HG03342 (cell line): ENCODE results near the gene JPT1.
"Not testable (repeated sequence)": the region's sequence is repeated elsewhere in the genome, so short reads cannot be mapped to it uniquely, and the experiment has no call there.

ENCODE experiments used
- ATAC-seq: cut with Tn5 transposase; IDR thresholded peaks from one replicate; pipeline ENCODE4 v1.9.1; 2021; ENCODE audit warnings: mild to moderate bottlenecking, moderate library complexity; ENCODE audit not compliant: unreplicated experiment

JPT1 gene, protein sequence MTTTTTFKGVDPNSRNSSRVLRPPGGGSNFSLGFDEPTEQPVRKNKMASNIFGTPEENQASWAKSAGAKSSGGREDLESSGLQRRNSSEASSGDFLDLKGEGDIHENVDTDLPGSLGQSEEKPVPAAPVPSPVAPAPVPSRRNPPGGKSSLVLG

DNA sequence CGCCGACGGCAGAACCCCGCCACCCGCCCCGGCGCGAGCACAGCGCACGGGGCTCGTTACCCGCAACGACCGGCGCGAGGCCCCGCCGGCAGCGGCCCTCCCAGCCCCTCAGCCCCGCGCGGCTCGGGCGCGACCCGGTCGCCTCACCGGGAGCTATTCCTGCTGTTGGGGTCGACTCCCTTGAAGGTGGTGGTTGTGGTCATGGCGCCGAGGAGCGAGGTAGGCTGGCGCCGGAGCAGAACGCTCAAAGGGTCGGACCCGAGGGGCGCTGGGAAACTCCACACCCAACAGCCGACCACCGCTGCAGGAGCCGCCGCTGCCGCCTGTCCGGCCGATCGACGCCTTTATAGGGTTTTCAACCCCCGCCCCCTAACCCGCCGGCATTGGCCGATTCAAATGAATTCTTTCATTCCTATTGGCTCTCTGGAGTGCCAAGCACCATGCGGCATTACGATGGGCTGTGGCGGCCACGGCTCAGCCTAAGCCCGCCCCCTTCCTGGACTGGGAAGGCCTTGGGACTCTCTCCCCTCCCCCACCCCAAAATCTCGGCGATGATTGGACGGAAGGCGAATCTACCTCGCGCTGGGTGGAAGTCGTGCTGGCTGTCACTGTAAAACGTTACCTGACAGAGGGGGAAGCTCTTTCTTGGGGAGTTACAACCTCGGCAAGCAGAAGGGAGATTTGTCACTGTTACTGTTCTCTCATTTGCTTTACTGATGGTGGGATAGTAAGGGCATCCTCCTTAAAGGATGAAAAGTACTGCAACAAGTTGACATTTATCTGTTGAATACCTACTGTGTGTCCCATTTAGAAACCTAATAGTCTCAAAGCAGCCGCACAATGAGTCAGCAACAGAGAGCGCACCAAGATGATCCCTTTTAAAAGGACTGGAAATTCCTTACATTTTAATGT, at the start of gene JPT1:
JPT1 (minus strand) TSS at position 318 of the 912 bp plus-strand sequence; CDS start at position 203, 115 bp downstream.
- peak; percentile 90 for ATAC-seq

DNA sequence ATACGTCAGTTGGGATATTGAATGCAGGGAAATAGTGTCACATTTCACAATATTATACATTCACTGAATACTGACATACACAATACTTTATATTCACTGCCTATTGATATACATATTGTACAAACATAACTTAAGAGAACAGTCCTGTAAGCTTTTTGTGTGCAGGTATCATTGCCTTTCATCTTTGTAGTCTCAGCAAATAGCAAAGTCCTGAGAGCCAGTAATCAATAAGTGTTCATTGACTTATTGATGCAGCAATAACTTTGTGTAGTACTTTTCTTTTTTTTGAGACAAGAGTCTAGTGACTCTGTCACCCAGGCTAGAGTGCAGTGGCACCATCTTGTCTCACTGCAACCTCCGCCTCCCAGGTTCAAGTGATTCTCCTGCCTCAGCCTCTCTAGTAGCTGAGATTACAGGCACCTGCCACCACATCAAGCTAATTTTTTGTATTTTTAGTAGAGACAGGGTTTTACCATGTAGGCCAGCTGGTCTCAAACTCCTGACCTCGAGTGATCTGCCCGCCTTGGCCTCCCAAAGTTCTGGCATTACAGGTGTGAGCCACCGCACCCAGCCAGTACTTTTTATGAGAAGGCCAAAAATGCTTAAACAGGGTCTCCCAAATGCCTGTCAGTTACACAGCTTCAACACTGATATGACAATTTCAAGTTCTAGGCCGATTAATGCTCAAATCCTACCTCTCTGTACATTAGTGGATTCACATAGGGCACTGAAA, 45.7 kb upstream of the JPT1 start:
- ATAC-seq, result no peak

DNA sequence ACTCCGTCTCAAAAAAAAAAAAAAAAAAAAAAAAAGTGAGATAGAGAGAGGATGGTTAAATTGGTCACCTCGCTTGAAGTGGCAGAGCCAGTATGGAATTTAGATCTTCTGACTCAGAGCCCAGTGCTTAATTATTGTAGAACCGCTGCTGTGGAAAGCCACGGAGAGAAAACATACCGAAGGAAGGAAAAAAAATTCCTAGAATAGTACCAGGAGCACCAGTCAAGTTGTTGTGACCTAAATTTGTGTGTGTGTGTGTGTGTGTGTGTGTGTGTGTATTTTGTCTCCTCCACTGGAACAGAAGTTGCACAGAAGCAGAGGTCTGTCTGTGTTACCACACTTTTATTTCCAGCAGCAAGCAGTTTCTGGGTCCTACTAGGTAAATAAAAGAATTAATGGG, 40.6 kb upstream of the JPT1 start:
- ATAC-seq, result no peak

DNA sequence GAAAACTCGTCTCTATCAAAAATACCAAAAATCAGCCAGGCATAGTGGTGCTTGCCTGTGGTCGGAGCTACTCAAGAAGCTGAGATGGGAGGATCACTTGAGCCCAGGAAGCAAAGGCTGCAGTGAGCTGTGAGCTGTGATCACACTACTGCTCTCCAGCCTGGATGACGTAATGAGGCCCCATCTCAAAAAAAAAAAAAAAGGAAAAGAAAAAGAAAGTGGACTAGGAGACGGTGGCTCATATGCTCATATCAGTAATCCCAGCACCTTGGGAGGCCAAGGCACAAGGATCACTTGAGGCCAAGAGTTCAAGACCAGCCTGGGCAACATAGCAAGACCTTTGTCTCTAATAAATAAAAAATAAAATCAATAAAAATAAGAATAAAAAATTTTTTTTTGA, 37.3 kb upstream of the JPT1 start:
- no peak for ATAC-seq

DNA sequence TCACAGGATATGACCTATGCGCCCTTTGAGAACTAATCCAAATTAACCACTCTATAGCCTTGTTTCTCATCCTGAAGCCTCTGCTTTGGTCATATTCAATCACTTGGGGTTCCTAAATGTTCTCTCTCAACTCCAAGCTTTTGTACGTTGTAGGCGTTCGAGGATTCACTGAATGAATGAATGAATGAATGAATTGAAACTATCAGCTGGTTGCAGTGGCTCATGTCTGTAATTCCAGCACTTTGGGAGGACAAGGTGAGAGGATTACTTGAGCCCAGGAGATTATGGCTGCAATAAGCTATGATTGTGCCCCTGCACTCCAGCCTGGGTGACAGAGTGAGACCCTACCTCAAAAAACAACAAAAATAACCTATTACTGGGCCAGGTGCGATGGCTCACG, 34.3 kb upstream of the JPT1 start:
- no peak for ATAC-seq

DNA sequence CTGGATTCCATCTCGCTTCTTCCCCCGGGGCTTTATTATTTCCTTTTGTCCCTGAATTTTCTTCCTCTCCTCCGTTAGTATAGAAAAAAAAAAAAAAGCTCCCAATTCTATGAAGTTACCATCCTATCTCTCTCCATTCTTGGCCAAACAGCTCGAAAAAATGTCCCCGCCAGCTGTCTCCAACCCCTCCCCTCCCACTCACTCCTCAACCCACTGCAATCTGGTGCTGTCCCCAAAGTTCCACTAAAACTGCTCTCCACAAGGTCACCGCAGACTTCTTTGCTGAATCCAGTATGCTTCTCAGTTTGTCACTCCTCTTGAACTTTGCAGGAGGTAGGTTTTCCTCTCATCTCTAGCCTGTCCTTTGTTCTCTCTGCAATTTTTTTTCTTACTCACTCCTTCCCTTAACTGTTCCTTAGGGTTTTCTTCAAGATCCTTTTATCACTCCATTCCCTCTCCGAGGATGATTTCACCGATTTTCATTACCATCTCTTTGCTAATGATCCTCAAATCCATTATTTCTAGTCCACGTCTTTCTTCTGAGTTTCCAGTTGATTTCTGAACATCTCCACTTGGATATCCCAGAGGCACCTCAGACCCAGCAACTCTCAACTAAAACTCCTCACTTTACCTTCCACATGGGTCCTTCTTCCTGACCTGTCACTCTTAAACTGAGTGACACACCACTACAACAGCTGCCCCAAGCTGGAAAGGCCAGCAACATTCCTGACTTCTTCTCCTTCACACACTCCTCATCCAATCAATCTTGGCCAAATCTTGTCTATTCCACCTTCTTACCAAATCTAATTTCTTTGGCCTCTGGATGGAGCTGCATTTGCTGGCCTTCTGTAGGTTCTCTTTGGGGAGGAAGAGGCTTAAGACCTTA, 29.9 kb upstream of the JPT1 start:
- ATAC-seq, result no peak

DNA sequence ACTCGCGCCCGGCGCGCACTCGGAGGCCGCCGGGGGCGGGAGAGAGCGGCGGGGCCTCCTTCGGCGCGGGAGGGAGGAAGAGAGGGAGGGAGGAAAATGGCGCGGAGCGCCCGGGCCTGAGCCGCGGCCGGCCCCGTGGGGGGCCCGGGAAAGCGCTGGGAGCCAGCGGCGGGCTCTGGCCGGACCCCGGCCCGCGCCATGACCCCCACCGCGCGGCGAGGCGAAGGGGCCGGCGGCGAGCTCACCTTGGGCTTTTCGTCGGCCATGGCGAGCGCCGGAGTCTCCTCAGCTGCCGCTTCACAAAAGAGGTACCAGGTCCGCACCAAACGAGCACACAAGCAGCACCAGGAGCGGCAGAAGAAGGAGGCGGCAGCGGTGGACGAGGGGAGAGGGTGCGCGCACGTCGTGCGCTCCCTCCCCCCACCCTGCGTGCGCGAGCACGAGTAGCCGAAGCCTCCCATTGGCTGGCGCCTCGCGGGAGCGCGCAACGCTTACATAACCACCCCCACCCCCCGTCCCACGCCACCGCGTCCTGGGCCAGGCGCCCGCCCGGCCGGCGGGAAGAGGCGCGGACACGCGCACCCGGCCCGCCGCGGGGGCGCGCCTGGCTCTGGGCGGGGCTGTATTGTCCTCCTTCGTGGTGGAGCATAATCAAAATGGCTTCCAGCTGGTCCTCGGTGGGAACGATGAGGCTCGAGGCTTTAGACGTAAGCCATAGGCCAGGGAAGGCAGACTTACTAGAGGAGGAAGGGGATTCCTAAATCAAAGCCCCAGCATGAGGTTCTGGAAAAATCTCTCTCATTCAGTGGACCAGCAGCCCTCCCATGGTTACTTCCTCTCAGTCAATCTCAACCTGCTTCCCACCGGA, 28.5 kb upstream of the JPT1 start, which contains the start of gene SUMO2:
SUMO2 (minus strand) TSS at position 391 of the 868 bp plus-strand sequence; CDS start at position 266, 125 bp downstream.
- peak; percentile 76 for ATAC-seq

DNA sequence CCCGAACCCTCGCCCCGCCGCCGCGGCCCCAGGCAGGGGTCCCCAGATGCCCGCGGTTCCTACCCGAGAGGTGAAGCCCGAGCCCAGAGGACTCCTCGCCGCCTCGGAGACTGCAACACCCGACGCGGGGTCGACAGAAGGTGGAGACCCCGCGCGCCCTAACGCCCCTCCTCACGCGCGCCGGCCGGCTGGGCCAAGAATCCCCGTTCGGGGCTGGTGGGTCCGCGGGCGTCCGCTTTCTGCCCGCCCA, 27.9 kb upstream of the JPT1 start:
- ATAC-seq, result no peak

DNA sequence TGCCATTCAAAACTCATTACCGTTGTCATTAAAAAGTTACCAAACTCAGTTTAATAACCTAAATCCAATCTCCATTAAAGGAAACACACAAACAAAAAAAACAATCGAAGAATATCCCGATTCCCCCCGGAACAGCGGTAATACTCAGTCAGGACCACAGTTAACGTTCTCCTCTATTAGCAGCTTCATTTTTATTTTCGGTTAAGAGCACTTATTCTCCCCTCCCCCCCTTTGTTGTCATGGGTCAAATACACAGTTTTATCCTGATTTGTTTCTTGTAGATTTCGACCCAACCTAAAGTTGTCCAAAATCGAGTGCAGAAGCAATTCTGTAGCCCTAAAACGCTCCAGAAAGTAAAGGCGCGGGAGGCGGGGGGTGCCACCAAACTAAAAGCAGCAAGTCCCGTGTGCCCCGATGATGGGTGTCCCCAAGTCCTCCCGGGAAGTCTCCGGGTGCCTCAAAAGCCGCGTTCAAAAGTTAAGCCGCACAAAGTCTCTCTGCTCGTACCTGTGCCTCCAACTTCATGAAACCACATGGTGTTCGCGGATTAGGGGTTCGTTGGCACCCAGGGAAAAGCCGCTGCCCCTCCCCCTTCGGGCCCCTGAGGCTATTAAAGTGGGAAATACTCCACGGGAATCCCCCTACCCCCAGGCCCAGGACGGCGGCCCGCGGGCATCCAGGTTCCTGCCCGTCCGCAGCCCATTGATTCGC, 27.5 kb upstream of the JPT1 start:
- ATAC-seq, result peak; percentile 10

DNA sequence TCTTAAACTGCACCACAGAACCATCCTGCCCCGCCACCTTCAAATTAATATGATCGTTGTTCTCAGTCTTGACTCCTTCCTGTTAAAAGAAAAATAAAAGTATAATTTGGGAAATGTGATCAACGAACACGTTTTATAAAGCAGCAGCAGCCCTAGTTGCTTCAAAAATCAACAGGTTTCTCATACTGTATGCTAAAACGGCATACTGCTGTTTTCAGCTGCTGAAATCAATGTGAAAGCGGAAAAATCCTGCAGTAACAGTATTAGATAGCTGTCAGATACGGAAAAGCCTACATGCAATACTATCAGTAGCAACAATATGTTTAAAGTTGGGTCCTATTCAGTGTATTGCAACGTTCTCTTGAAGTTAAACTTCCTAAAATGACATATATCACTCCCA, 26.8 kb upstream of the JPT1 start:
- no peak for ATAC-seq

DNA sequence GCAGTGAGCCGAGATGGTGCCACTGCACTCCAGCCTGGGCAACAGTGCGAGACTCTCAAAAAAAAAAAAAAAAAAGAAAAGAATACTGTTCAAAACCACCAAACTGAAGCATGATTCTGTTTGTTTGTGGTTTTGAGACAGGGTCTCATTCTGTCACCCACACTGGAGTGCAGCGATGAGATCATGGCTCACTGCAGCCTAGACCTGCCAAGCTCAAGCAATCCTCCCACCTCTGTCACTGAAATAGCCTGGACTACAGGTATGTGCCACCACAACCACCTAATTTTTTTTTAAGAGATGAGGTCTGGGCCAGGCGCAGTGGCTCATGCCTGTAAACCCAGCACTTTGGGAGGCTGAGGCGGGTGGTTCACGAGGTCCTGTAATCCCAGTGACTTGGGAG, 24.1 kb upstream of the JPT1 start:
- no peak for ATAC-seq

DNA sequence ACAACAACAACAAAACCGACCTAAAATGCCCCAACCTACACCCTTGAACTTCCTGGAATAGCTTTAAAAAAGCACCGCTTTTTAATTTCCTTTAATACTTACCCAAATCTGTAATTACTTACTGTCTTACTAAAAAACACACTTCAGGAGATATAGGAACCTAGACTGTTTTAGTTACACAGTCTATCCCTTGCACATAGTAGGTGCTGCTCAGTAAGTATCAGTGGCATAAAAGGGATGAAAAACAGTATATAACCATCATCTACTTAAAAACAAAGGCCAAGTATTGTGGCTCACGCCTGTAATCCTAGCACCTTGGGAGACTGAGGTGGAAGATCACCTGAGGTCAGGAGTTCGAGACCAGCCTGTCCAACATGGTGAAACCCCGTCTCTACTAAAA, 22.3 kb upstream of the JPT1 start:
- no peak for ATAC-seq

DNA sequence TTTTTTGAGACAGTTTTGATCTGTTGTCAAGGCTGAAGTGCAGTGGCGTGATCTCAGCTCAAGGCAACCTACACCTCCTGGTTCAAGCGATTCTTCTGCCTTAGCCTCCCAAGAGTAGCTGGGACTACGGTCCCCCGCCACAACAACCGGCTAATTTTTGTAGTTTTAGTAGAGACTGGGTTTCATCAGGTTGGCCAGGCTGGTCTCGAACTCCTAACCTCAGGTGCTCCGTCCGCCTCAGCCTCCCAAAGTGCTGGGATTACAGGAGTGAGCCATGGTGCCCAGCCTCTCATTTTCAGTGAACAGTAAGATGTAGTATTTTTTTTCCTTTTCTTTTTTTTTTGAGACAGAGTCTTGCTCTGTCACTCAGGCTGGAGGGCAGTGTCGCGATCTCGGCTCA, 20.7 kb upstream of the JPT1 start:
- no peak for ATAC-seq

DNA sequence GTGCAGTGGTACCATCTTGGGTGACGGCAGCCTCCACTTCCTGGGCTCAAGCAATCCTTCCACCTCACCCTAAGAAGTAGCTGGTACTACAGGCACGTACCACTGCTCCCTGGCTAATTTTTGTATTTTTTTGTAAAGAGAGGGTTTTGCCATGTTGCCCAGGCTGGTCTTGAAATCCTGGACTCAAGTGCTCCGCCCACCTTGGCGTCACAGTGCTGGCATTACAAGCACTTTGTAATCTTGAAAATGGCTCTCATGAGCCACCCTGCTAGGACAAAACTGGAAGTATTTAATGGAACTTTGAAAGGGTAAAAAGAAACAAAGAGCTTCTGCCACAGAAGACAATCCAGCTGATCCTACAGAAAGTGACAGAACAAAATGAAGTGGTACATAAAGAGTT, 19.2 kb upstream of the JPT1 start:
- ATAC-seq, result no peak

DNA sequence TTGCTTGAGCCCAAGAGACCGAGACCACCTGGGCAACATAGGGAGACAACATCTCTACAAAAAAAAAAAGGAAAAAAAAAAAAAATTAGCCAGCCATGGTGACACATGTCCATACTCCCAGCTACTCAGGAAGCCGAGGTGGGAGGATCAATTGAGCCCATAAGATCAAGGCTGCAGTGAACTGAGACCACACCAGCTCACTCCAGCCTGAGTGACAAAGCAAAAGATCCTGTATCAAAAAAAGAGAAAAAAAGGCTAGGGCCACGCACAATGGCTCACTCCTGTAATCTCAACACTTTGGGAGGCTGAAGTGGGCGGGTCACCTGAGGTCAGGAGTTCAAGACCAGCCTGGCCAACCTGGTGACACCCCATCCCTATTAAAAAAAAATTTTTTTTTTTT, 14.7 kb upstream of the JPT1 start:
- no peak for ATAC-seq

DNA sequence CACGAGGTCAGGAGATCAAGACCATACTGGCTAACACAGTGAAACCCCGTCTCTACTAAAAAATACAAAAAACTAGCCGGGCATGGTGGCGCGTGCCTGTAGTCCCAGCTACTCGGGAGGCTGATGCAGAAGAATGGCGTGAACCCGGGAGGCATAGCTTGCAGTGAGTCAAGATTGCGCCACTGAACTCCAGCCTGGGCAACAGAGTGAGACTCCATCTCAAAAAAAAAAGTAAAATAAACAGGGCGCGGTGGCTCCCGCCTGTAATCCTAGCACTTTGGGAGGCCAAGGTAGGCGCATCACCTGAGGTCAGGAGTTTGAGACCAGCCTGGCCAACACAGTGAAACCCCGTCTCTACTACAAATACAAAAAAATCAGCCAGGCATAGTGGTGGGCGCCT, 10.3 kb upstream of the JPT1 start:
- not testable (repeated sequence) for ATAC-seq

DNA sequence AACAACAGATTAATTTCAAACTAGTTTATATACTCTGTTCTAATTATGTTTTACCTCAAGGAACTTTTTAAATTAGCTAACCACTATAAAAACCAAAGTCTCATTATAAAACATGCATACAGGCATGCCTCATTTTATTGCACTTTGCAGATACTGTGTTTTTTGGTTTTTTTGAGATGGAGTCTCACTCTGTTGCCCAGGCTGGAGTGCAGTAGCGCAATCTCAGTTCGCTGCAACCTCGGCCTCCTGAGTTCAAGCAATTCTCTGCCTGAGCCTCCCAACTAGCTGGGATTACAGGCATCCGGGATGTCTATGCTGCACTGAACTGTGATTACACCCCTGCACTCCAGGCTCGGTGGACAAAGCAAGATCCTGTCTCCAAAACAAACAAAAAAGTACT, 8.8 kb upstream of the JPT1 start:
- ATAC-seq, result no peak

DNA sequence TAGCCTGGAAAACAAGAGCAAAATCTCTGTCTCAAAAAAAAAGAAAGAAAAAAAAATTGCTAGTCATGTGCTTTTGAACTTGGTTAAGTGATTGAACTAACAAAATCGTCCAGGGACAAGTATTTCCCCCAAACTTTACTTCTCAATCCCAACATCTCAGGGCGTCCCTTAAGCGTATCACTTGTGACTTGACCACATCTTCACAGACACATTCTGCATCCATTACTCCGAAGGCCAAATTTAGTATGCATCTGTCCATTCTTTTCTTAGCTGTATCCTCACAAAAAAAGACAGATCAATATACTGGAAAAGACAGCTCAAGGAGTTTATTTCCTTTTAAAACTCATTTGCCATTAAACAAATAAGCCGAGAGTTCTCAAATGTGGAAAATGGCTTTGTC, 5.9 kb upstream of the JPT1 start:
- no peak for ATAC-seq

DNA sequence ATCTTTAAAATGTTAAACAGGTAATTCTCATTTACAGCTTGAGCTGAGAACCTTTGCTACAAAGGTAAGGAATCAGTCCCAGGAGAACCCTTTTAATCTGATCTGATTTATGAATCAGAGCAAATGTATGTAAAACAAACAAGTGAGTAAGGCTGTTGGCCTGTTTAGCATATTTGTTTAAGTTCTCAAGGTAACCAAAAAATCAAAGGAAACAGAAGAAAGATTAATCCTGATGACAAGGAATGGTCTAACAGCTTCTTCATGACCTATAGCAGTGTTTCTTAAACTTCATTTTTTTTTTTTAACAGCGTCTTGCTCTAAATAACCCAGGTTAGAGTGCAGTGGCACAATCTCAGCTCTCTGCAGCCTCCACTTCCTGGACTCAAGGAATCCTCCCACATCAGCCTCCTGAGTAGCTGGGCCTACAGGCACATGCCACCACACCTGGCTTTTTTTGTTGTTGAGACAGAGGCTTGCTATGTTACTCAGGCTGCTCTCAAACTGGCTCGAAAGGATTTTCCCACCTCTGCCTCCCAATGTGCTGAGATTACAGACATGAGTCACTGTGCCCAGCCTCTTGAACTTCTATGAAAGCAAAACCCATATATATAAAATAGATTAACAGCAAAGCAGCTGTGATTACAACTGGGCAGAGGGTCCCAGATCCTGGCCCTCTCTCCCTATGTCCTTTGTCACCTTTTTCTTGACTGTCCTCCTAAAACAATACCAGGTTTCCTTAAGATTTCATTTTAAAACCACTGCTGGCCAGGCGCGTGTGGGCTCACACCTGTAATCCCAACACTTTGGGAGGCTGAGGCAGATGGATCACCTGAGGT, 5.1 kb upstream of the JPT1 start:
- ATAC-seq, result no peak
